ENCODE measurements around the gene MROH2B. TPM values are rescaled to one million over a fixed set of nuclear protein-coding genes. Genes with fewer than 3 reads are reported as not detected.

MROH2B gene
- total and polyA plus RNA-seq, 2 donors from 2014 or later, result not detected

DNA sequence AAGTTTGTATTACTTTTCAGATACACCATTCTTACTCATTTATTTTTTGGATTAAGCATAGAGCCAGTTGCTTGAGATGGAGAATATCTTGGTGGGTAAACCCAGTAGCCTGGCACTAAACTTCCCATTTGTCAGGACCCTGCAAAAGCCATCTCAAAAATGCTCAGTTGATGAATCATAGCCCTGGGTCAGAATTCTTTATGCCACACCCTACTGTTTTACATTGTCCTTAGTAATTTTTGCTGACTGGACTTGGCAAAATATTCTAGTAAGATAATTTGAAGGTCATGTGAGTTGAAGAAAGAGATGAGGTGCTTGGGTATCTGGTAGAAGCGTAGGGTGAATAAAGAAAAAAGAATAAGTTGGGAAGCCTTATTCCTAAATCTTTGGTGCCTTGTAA lies 111.1 kb downstream of the MROH2B start:
- Histone ChIP-seq H3K27me3 (ENCODE audit: control insufficient read depth, insufficient read depth, low read length) (no peaks in the 10 kb centered on the region), H3K9me3 (ENCODE audit: control insufficient read depth in 2 of 3, insufficient read depth in 1 of 3, low read length in 3 of 3) (peaks cover 0 to 5% (median 0%) of the 10 kb centered on the region in 3 donors), H3K27ac (ENCODE audit: low read depth in 2 of 2, low read length in 2 of 2) (no peak overlapping the region), H3K4me3 (ENCODE audit: low read length in 3 of 3) (no peak overlapping the region), H3K9ac (ENCODE audit: low read length in 3 of 3) (no peak overlapping the region), H3K36me3 (ENCODE audit: control insufficient read depth in 2 of 3, insufficient read depth in 3 of 3, low read length in 3 of 3) (no peaks in the 10 kb centered on the region), H3K4me1 (ENCODE audit: control insufficient read depth in 2 of 3, insufficient read depth in 2 of 3, low read depth in 1 of 3, low read length in 3 of 3) (no peaks in the 10 kb centered on the region)
- DNase-seq (no peak), FAIRE-seq (no peak)
- intact Hi-C loops (cut with DNase I), result no loop called here
- TF ChIP-seq, protein P1, sequence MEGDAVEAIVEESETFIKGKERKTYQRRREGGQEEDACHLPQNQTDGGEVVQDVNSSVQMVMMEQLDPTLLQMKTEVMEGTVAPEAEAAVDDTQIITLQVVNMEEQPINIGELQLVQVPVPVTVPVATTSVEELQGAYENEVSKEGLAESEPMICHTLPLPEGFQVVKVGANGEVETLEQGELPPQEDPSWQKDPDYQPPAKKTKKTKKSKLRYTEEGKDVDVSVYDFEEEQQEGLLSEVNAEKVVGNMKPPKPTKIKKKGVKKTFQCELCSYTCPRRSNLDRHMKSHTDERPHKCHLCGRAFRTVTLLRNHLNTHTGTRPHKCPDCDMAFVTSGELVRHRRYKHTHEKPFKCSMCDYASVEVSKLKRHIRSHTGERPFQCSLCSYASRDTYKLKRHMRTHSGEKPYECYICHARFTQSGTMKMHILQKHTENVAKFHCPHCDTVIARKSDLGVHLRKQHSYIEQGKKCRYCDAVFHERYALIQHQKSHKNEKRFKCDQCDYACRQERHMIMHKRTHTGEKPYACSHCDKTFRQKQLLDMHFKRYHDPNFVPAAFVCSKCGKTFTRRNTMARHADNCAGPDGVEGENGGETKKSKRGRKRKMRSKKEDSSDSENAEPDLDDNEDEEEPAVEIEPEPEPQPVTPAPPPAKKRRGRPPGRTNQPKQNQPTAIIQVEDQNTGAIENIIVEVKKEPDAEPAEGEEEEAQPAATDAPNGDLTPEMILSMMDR (IDR thresholded peaks at IDR 0.05; ENCODE audit: borderline replicate concordance, extremely low read depth, insufficient read depth), result no peak

DNA sequence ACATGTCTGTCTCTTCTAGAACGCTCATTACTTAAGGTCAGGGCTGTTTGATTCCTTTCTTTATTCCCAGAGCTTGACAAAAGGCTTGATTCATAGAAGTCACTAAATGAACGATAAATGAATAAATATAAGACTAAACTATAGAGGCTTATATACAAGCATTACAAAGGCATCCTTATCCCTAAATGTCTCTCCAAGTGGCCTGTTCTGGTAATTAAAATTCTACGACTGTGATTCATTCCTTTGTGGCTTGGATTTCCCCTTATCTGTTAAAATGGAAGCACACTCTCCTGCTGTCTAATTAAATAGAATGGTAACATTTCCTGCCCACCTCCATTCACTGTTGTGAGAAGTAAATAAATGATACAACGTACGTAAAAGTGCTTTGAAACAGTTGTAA lies 112.3 kb downstream of the MROH2B start:
- no peaks in the 10 kb centered on the region for H3K4me1 ChIP-seq (ENCODE audit: control insufficient read depth in 2 of 3, insufficient read depth in 2 of 3, low read depth in 1 of 3, low read length in 3 of 3)
- TF ChIP-seq, protein P1 (IDR thresholded peaks at IDR 0.05; ENCODE audit: borderline replicate concordance, extremely low read depth, insufficient read depth), result no peak
- DNase-seq (no peak), FAIRE-seq (no peak)
- H3K36me3 ChIP-seq (ENCODE audit: control insufficient read depth in 2 of 3, insufficient read depth in 3 of 3, low read length in 3 of 3), result no peaks in the 10 kb centered on the region
- H3K4me3 ChIP-seq (ENCODE audit: low read length in 3 of 3), result no peak overlapping the region
- no peak overlapping the region for H3K27ac ChIP-seq (ENCODE audit: low read depth in 2 of 2, low read length in 2 of 2)
- peaks cover 0 to 5% (median 0%) of the 10 kb centered on the region in 3 donors for H3K9me3 ChIP-seq (ENCODE audit: control insufficient read depth in 2 of 3, insufficient read depth in 1 of 3, low read length in 3 of 3)
- no peaks in the 10 kb centered on the region for H3K27me3 ChIP-seq (ENCODE audit: control insufficient read depth, insufficient read depth, low read length)
- intact Hi-C loops (cut with DNase I), result no loop called here
- no peak overlapping the region for H3K9ac ChIP-seq (ENCODE audit: low read length in 3 of 3)

DNA sequence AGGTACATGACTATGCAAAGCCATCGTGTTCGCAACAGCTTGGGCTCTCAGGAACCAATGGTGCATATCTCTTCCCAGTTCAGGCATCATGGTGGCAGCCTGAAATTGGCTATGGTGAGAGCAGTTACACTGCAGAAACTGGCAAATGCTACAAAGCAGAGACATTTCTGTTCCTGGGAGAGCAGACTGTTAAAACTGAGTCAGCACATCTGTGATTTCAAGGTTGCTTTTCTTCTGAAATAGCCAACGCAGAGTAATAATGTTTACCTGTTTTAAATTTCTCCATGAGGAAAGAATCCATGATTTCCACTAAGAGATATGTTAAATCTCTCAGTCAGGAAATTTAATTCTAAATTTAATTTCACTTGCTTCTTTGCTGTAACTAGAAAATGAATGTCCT lies 114.1 kb downstream of the MROH2B start:
- peaks cover 0 to 5% (median 0%) of the 10 kb centered on the region in 3 donors for H3K9me3 ChIP-seq (ENCODE audit: control insufficient read depth in 2 of 3, insufficient read depth in 1 of 3, low read length in 3 of 3)
- TF ChIP-seq, protein P1 (IDR thresholded peaks at IDR 0.05; ENCODE audit: borderline replicate concordance, extremely low read depth, insufficient read depth), result no peak
- intact Hi-C loops (cut with DNase I), result no loop called here
- H3K27ac ChIP-seq (ENCODE audit: low read depth in 2 of 2, low read length in 2 of 2), result no peak overlapping the region
- no peaks in the 10 kb centered on the region for H3K27me3 ChIP-seq (ENCODE audit: control insufficient read depth, insufficient read depth, low read length)
- no peak overlapping the region for H3K4me3 ChIP-seq (ENCODE audit: low read length in 3 of 3)
- no peak for DNase-seq
- no peak overlapping the region for H3K9ac ChIP-seq (ENCODE audit: low read length in 3 of 3)
- no peaks in the 10 kb centered on the region for H3K4me1 ChIP-seq (ENCODE audit: control insufficient read depth in 2 of 3, insufficient read depth in 2 of 3, low read depth in 1 of 3, low read length in 3 of 3)
- no peaks in the 10 kb centered on the region for H3K36me3 ChIP-seq (ENCODE audit: control insufficient read depth in 2 of 3, insufficient read depth in 3 of 3, low read length in 3 of 3)
- FAIRE-seq, result no peak

GRCh38 chr5:40955313-40955712 lies 115.8 kb downstream of the MROH2B start:
- no peak overlapping the region for H3K4me3 ChIP-seq (ENCODE audit: low read length in 3 of 3)
- intact Hi-C loops (cut with DNase I), result no loop called here
- TF ChIP-seq, protein P1 (IDR thresholded peaks at IDR 0.05; ENCODE audit: borderline replicate concordance, extremely low read depth, insufficient read depth), result no peak
- no peak overlapping the region for H3K9ac ChIP-seq (ENCODE audit: low read length in 3 of 3)
- no peaks in the 10 kb centered on the region for H3K36me3 ChIP-seq (ENCODE audit: control insufficient read depth in 2 of 3, insufficient read depth in 3 of 3, low read length in 3 of 3)
- H3K27me3 ChIP-seq (ENCODE audit: control insufficient read depth, insufficient read depth, low read length), result no peaks in the 10 kb centered on the region
- FAIRE-seq (no peak), DNase-seq (no peak)
- no peak overlapping the region for H3K27ac ChIP-seq (ENCODE audit: low read depth in 2 of 2, low read length in 2 of 2)
- H3K9me3 ChIP-seq (ENCODE audit: control insufficient read depth in 2 of 3, insufficient read depth in 1 of 3, low read length in 3 of 3), result peaks cover 0 to 5% (median 0%) of the 10 kb centered on the region in 3 donors
- H3K4me1 ChIP-seq (ENCODE audit: control insufficient read depth in 2 of 3, insufficient read depth in 2 of 3, low read depth in 1 of 3, low read length in 3 of 3), result no peaks in the 10 kb centered on the region

Measured in kidney (tissue), 14 donors.